ENCODE measurements around the gene FAM217B.

- TF ChIP-seq EP300 (IDR thresholded peaks at IDR 0.05; ENCODE audit: borderline replicate concordance in 1 of 2, low read depth in 2 of 2, low read length in 2 of 2) (no peak), NRF1 (IDR thresholded peaks at IDR 0.05; ENCODE audit: low read depth, low read length) (no peak), CTCF (IDR thresholded peaks at IDR 0.05; ENCODE audit: control extremely low read depth in 1 of 3, insufficient read depth in 1 of 3, low read depth in 1 of 3, low read length in 3 of 3) (peak; percentile 67 to 82 (median 73)), GABPA (IDR thresholded peaks at IDR 0.05; ENCODE audit: borderline replicate concordance, insufficient read depth, low read length) (no peak), SUZ12 (IDR thresholded peaks at IDR 0.05; ENCODE audit: low read length) (0 out of 2 replicates have a peak, but pooled peaks have one; percentile 41), TAF1 (IDR thresholded peaks at IDR 0.05; ENCODE audit: low read depth, low read length) (no peak), POLR2A (IDR thresholded peaks at IDR 0.05; ENCODE audit: control extremely low read depth in 1 of 2, low read depth in 2 of 2, low read length in 2 of 2) (no peak), KDM5A (IDR thresholded peaks at IDR 0.05; ENCODE audit: low read length) (no peak)
Measured at GRCh38 chr20:59933849-59934585, 6.2 kb upstream of the FAM217B start.

Measured in H1 (cell line).